Measurements from ENCODE around the gene ASCL2.

GRCh38 chr11:2272946-2273280, 2.5 kb upstream of the ASCL2 start:
- TF ChIP-seq PBX3 (IDR thresholded peaks at IDR 0.05; ENCODE audit: insufficient replicate concordance, low read depth, low read length): no peak
- TF ChIP-seq CTCF (IDR thresholded peaks at IDR 0.05 in 2 of 3, conservative IDR thresholded peaks at IDR 0.05 in 1 of 3; ENCODE audit: control insufficient read depth in 2 of 3, extremely low read depth in 1 of 3, insufficient read depth in 1 of 3, low read depth in 3 of 3, low read length in 3 of 3): no peak
- no peak for TF ChIP-seq YY1 (IDR thresholded peaks at IDR 0.05; ENCODE audit: low read depth, low read length)
- no peak for TF ChIP-seq ZNF687 (IDR thresholded peaks at IDR 0.05)
- no peak for TF ChIP-seq POLR2A (IDR thresholded peaks at IDR 0.05; ENCODE audit: low read depth, low read length)
- no peak for TF ChIP-seq MXI1 (IDR thresholded peaks at IDR 0.05; ENCODE audit: low read depth, low read length)
- no peak for TF ChIP-seq USF2 (IDR thresholded peaks at IDR 0.05; ENCODE audit: borderline replicate concordance, low read depth, low read length)
- no peak for TF ChIP-seq STAT3 (IDR thresholded peaks at IDR 0.05; ENCODE audit: low read depth, low read length)
- no peak for TF ChIP-seq SUZ12 (IDR thresholded peaks at IDR 0.05; ENCODE audit: unreplicated experiment)
- no peak for TF ChIP-seq HDAC2 (IDR thresholded peaks at IDR 0.05)
- no peak for TF ChIP-seq KDM1A (IDR thresholded peaks at IDR 0.05; ENCODE audit: borderline replicate concordance)
- TF ChIP-seq ZNF592 (IDR thresholded peaks at IDR 0.05): no peak
- no peak for TF ChIP-seq FOS (IDR thresholded peaks at IDR 0.05; ENCODE audit: borderline replicate concordance, extremely low read depth, insufficient read length)
- no peak for TF ChIP-seq TAF1 (IDR thresholded peaks at IDR 0.05; ENCODE audit: borderline replicate concordance, low read depth, low read length)
